Skeletal muscle tissue (tissue), 4 donors: ENCODE results near the gene PLEKHF1. TPM values are rescaled to one million over a fixed set of nuclear protein-coding genes. Genes with fewer than 3 reads are reported as not detected.
"Not testable (repeated sequence)": the region's sequence is repeated elsewhere in the genome, so short reads cannot be mapped to it uniquely, and the experiment has no call there.

ENCODE experiments used
- H3K27ac ChIP-seq: one replicate; pipeline ENCODE4 v1.7.0; 2013; ENCODE audit warnings: mild to moderate bottlenecking, low read depth, low read length, inconsistent platforms
- H3K27me3 ChIP-seq, 3 donors: one replicate each; pipeline ENCODE4 v1.7.0; 2013; ENCODE audit warnings: low read length in 3 of 3; ENCODE audit not compliant: control insufficient read depth in 3 of 3, insufficient read depth in 3 of 3
- H3K36me3 ChIP-seq, 3 donors: one replicate each; pipeline ENCODE4 v1.7.0; 2013; ENCODE audit warnings: low read length in 3 of 3; ENCODE audit not compliant: control insufficient read depth in 3 of 3, insufficient read depth in 3 of 3
- H3K4me1 ChIP-seq, 3 donors: one replicate each; pipeline ENCODE4 v1.7.0; 2013; ENCODE audit warnings: low read length in 3 of 3, mild to moderate bottlenecking in 3 of 3; ENCODE audit not compliant: control insufficient read depth in 3 of 3, insufficient read depth in 3 of 3
- H3K4me3 ChIP-seq, 3 donors: one replicate each; pipeline ENCODE4 v1.7.0; 2013; ENCODE audit warnings: low read length in 3 of 3
- H3K9ac ChIP-seq, 3 donors: one replicate each; pipeline ENCODE4 v1.7.0; 2013; ENCODE audit warnings: low read length in 3 of 3, mild to moderate bottlenecking in 3 of 3, moderate library complexity in 2 of 3, low read depth in 1 of 3
- H3K9me3 ChIP-seq, 3 donors: one replicate each; pipeline ENCODE4 v1.7.0; 2013; ENCODE audit warnings: low read length in 3 of 3; ENCODE audit not compliant: control insufficient read depth in 3 of 3
- total RNA-seq: library from RNA; depleted of rRNA; stranded (reverse); fragments of >200 nt; gene quantifications from one replicate; pipeline ENCODE4 v1.2.3, GENCODE V29; 2014
- donor health status: Osteomylitis.

PLEKHF1 gene
- total RNA-seq, 1 donor from 2014 or later = 16.7 TPM

GRCh38 chr19:29708554-29709439, 43.5 kb downstream of the PLEKHF1 start:
- H3K4me3 ChIP-seq = peak overlapping the region in 1 of 3 donors; percentile 66
- H3K9ac ChIP-seq = peak overlapping the region; percentile 22 to 76 (median 40)
- H3K27me3 ChIP-seq = no peaks in the 10 kb centered on the region
- peaks cover 9 to 24% (median 22%) of the 10 kb centered on the region in 3 donors for H3K36me3 ChIP-seq
- H3K4me1 ChIP-seq = peaks cover 25 to 50% (median 46%) of the 10 kb centered on the region in 3 donors
- no peaks in the 10 kb centered on the region for H3K9me3 ChIP-seq
- H3K27ac ChIP-seq = peak overlapping the region; percentile 14

- Histone ChIP-seq H3K9ac (peak overlapping the region in 2 of 3 donors; percentile 40 to 76), H3K4me1 (peaks cover 25 to 52% (median 50%) of the 10 kb centered on the region in 3 donors), H3K36me3 (peaks cover 9 to 22% (median 19%) of the 10 kb centered on the region in 3 donors)
- H3K9me3 ChIP-seq, H3K4me3 ChIP-seq, H3K27ac ChIP-seq, H3K27me3 ChIP-seq: not testable (repeated sequence)
Measured at GRCh38 chr19:29709440-29709798, 44.2 kb downstream of the PLEKHF1 start.

GRCh38 chr19:29711584-29712132, 46.4 kb downstream of the PLEKHF1 start:
- Histone ChIP-seq H3K27me3 (no peaks in the 10 kb centered on the region), H3K4me1 (peaks cover 28 to 58% (median 51%) of the 10 kb centered on the region in 3 donors)

GRCh38 chr19:29712744-29713516, 47.7 kb downstream of the PLEKHF1 start:
- no peak overlapping the region for H3K27ac ChIP-seq
- peaks cover 30 to 58% (median 40%) of the 10 kb centered on the region in 3 donors for H3K4me1 ChIP-seq
- peaks cover 0 to 6% (median 0%) of the 10 kb centered on the region in 3 donors for H3K36me3 ChIP-seq
- no peaks in the 10 kb centered on the region for H3K27me3 ChIP-seq
- no peaks in the 10 kb centered on the region for H3K9me3 ChIP-seq
- peak overlapping the region in 2 of 3 donors; percentile 3 to 75 for H3K9ac ChIP-seq
- H3K4me3 ChIP-seq = no peak overlapping the region

More at GRCh38 chr19:29711584-29712132, 46.4 kb downstream of the PLEKHF1 start:
- no peak overlapping the region for H3K27ac ChIP-seq
- no peaks in the 10 kb centered on the region for H3K9me3 ChIP-seq
- H3K9ac ChIP-seq = no peak overlapping the region
- no peak overlapping the region for H3K4me3 ChIP-seq
- peaks cover 4 to 11% (median 6%) of the 10 kb centered on the region in 3 donors for H3K36me3 ChIP-seq

DNA sequence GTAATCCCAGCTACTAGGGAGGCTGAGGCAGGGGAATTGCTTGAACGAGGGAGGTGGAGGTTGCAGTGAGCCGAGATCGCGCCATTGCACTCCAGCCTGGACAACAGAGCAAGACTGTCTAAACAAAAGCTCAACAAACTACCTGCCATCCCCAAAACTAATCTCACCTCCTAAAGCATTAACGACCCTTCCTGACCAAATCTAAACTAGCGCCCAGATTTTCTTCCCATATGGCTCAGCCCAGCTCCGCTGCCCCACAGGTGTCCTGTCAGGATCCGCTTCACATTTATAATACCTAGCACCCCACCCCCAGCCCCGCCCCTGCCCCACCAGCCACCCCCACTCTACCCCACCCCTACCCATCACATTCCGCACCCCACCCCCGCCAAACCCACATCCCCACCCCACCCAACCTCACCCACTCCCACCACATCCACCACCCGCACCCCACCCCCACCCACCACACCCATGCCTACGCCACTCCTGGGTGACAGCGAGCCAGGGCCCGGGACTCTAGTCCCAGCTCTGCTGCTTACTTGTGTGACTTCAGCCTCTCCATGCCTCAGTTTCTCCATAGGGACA, 49.2 kb downstream of the PLEKHF1 start:
- peaks cover 22 to 43% (median 26%) of the 10 kb centered on the region in 3 donors for H3K4me1 ChIP-seq
- H3K27me3 ChIP-seq = no peaks in the 10 kb centered on the region
- H3K9ac ChIP-seq = peak overlapping the region; percentile 95 to 97 (median 95)
- H3K4me3 ChIP-seq = peak overlapping the region; percentile 82 to 95 (median 93)
- H3K36me3 ChIP-seq = peaks cover 0 to 6% (median 0%) of the 10 kb centered on the region in 3 donors
- H3K9me3 ChIP-seq = no peaks in the 10 kb centered on the region
- peak overlapping the region; percentile 94 for H3K27ac ChIP-seq

DNA sequence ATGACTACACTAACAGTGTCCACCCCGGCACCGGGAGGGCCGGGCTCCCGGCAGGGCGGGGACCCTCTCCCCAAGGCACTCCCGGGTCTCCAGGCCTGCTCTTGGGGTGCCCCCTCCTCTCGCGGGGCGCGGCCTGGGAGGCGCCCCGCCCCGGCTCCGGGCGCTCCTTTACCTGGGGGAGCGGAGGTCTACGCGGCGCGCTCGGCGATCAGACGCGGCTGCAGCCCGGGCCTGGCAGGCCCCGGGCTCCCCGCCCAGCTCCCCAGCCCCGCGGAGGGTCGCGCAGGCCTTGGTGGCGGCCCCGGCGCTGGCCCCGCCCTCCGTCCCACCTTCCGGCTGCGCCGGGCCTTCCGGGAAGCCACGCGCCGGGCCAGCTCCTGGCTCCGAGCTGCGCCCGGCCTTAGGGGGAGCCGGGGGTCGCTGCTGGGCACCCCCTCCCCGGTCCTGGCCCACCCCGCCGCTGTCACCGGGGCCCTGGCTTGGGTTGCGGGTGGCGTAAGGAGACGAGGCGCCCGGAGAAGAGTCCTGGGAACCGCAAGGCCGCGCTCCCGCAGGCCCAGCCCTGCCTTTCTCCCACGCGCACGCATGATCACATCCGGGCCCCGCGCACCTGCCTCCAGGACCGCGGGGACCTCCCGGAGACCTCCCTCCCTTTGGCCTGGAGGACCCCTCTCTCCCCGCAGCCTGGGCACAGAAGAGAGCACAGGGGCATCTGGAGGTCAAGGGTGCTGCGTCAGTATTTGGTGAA, 49.9 kb downstream of the PLEKHF1 start, which contains the start of gene C19orf12:
Gene C19orf12, minus strand, starts transcription at position 309 of the 748 bp plus-strand sequence. CDS start 6,848 bp downstream, outside the sequence.
- H3K4me1 ChIP-seq = peaks cover 22 to 43% (median 24%) of the 10 kb centered on the region in 3 donors
- H3K9ac ChIP-seq = peak within 1 kb of the TSS; percentile 95 to 97 (median 95)
- H3K36me3 ChIP-seq = peaks cover 0 to 6% (median 0%) of the 10 kb centered on the region in 3 donors
- peak within 1 kb of the TSS; percentile 91 to 95 (median 93) for H3K4me3 ChIP-seq
- H3K27ac ChIP-seq = peak within 1 kb of the TSS; percentile 94
- H3K27me3 ChIP-seq = no peaks in the 10 kb centered on the region
- no peaks in the 10 kb centered on the region for H3K9me3 ChIP-seq

DNA sequence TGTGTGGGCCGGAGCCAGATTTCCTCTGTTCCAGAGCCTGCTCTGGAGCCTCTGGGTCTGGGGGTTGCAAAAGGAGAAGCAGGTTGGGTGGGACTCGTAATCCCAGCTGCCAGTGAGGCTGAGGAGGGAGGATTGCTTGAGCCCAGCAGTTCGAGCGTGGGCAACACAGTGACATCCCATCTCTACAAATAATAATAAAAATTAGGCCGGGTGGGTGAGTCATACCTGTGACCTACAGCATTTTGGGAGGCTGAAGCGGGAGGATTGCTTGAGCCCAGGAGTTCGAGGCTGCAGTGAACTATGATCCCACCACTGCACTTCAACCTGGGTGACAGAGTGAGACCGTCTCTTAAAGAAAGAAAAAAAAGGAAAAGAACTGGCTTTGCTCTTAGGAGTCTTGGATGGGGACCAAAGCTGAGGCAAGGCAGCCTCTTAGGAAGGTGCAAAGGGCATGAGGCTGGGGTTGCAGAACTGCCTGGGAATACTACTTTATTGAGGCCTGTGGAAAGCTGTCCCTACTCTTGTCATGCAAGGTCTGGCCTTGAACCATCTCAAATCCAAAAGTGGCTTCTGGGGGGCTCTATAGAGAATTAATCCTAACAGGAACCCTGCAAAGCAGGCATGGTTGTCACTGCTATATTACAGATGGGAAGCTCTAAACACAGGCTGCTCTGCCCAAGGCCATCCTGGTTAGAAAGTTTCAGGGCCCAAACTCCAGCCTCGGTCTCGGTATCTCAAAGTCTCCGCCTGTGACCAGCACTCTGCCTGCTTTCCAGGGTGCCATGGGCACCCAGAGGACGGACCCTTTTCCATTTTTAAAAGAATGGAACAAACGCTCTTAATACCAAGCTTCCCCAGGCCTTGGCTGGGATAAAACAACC, 50.7 kb downstream of the PLEKHF1 start:
- Histone ChIP-seq H3K4me3 (peak overlapping the region; percentile 91 to 95 (median 93)), H3K4me1 (peaks cover 22 to 38% (median 23%) of the 10 kb centered on the region in 3 donors), H3K36me3 (peaks cover 0 to 6% (median 0%) of the 10 kb centered on the region in 3 donors), H3K27me3 (no peaks in the 10 kb centered on the region), H3K9ac (peak overlapping the region; percentile 95 to 97 (median 95)), H3K27ac (peak overlapping the region; percentile 94), H3K9me3 (no peaks in the 10 kb centered on the region)

- Histone ChIP-seq H3K36me3 (peaks cover 0 to 4% (median 0%) of the 10 kb centered on the region in 3 donors), H3K4me3 (no peak overlapping the region), H3K27me3 (no peaks in the 10 kb centered on the region), H3K27ac (no peak overlapping the region), H3K9ac (peak overlapping the region in 1 of 3 donors; percentile 50), H3K9me3 (no peaks in the 10 kb centered on the region), H3K4me1 (peaks cover 19 to 38% (median 23%) of the 10 kb centered on the region in 3 donors)
Measured at GRCh38 chr19:29717051-29717450, 51.8 kb downstream of the PLEKHF1 start.
